HG02938 (cell line): ENCODE measurements around the gene ZNF804A.
"Not testable (repeated sequence)": the region's sequence is repeated elsewhere in the genome, so short reads cannot be mapped to it uniquely, and the experiment has no call there.

ENCODE experiments used
- ATAC-seq: cut with Tn5 transposase; IDR thresholded peaks from one replicate; pipeline ENCODE4 v1.9.1; 2021; ENCODE audit warnings: mild to moderate bottlenecking, moderate library complexity; ENCODE audit not compliant: unreplicated experiment

Gene ZNF804A

DNA sequence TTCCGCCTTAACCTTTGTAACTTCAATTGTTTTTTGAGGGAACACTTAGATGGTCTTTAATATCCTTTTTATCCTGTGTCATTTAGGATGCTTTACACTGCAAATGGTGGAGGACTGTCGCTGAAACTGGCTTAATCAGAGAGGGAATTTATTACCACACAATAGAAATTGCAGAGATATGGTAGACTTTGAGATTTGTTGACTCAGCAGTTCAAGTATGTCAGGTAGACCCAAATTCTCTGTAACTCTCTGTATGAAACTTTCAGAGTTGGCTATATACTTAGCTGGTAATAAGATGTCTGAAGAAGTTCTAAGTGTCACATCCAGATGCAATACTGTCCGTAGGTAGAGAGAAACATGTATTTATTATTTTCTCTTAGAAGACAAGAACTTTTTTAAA is 100.1 kb downstream of the ZNF804A start:
- ATAC-seq: no peak

GRCh38 chr2:184721881-184722280 is 123.6 kb downstream of the ZNF804A start:
- ATAC-seq: no peak

DNA sequence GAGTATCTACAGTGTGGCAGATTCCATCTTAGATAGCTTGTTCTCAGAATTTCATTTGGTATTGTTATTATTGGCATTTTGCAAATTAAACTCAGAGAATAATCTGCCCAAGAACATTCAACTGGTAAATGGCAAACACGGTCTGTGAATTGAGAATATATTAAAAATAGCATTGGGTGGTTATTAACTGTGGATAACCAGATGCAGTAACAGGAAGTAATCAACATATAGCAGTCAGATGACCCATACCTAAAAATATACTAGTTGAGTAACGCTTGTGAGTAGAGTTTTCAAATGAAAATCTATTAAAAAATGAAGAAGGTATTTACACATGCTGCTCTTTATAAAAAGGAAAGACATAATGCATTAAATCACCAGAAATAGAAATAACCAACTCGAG is 129.5 kb downstream of the ZNF804A start:
- ATAC-seq: no peak

GRCh38 chr2:184728411-184728810 is 130.1 kb downstream of the ZNF804A start:
- ATAC-seq: no peak

DNA sequence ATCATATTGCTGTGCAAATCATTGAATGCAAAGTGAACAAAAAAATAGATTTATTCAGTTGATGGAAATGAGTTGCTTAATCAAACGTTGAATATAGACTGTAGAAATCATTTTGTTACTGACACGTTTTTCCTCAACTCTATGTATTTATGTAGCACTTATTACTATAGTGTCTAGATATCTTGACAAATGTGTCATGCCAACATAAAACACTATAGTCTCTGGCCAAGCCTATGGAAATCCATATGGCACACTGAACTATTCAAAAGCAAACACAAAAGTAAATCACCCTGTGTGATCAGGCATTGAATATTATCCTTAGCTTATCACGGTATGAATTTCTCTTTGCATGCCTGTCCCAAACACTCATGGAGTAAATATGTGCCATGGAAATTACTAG is 131.3 kb downstream of the ZNF804A start:
- no peak for ATAC-seq

- peak; percentile 88 for ATAC-seq
Measured at GRCh38 chr2:184730288-184730687, 132.0 kb downstream of the ZNF804A start.

- no peak for ATAC-seq
Measured at GRCh38 chr2:184734338-184734737, 136.0 kb downstream of the ZNF804A start.

DNA sequence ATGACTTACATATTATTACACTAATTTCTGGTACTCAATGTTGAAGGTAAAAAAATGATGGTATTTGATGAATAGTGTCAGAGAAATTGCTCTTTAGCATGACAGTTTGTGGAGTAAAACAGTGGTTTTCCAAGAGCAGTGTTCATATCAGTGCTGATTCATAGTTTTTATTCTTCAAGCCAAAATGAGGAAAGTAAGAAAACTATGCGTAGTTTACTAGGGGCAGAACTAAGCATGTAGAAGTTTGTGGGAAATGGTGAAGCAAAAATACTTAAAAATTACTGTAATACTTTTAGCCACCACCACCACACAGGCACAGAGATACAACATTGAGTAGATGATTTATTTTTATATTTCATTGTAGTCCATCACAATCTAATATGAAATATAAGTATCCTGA is 137.3 kb downstream of the ZNF804A start:
- no peak for ATAC-seq

- no peak for ATAC-seq
Measured at GRCh38 chr2:184743096-184743495, 144.8 kb downstream of the ZNF804A start.

GRCh38 chr2:184756161-184756560 is 157.8 kb downstream of the ZNF804A start:
- ATAC-seq: no peak

- no peak for ATAC-seq
Measured at GRCh38 chr2:184756885-184757284, 158.6 kb downstream of the ZNF804A start.

GRCh38 chr2:184759557-184760255 is 161.4 kb downstream of the ZNF804A start:
- ATAC-seq: not testable (repeated sequence)

DNA sequence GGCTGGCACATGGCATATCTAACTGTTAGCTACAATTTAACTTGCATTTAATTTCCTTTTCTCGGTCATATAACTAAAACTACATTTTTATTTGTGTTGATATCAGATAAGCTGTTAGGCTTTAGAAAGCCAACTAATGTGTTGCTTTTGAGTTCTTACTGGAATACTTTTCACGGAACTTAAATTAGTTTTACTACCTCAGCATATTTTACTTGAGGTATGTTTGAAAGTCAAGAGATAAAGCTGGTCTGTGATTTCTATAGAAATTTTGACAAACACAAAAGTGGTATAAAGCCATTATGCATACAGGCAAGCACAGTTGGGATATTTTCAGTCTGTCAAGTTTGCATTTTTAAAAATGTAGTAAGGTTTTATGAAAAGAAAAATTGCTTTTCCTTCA is 162.6 kb downstream of the ZNF804A start:
- no peak for ATAC-seq

GRCh38 chr2:184765112-184765895 is 167.0 kb downstream of the ZNF804A start:
- no peak for ATAC-seq

GRCh38 chr2:184767059-184767458 is 168.7 kb downstream of the ZNF804A start:
- ATAC-seq: no peak

GRCh38 chr2:184769023-184769422 is 170.7 kb downstream of the ZNF804A start:
- no peak for ATAC-seq

GRCh38 chr2:184769686-184770085 is 171.4 kb downstream of the ZNF804A start:
- no peak for ATAC-seq

GRCh38 chr2:184779777-184780176 is 181.4 kb downstream of the ZNF804A start:
- ATAC-seq: no peak

GRCh38 chr2:184780384-184780783 is 182.1 kb downstream of the ZNF804A start:
- ATAC-seq: no peak

DNA sequence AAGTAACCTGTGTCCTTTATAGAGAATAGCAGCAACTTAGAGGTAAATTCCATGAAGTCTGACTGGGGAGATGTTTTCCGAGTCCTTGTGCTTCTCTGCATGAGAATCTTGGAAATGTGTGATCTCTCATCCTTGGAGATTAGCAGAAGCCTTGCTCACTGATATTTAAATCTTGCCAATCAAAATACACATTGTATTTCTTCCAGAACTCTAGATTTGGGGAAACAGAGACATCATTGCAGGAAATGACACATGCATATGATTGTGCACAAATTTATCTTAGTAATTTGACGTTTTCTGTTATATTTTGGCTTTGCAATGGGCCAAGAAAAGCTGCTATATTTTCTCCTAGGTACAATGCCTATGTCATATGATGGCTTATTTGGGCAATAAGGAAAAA is 182.6 kb downstream of the ZNF804A start:
- no peak for ATAC-seq

- no peak for ATAC-seq
Measured at GRCh38 chr2:184783576-184783975, 185.2 kb downstream of the ZNF804A start.

DNA sequence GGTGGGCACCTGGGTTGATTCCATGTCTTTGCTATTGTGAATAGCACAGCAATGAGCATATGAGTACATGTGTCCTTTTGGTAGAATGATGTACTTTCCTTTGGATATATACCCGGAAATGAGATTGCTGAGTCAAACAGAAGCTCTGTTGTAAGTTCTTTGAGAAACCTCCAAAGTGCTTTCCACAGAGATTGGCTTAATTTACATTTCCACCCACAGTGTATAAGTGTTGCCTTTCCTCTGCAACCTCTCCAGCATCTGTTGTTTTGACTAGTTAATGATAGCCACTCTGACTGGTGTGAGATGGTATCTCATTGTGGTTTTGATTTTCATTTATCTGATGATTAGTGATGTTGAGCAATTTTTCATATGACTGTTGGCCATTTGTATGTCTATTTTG is 194.8 kb downstream of the ZNF804A start:
- no peak for ATAC-seq
